ENCODE measurements around the gene SLC37A2.
"Not testable (repeated sequence)": the region's sequence is repeated elsewhere in the genome, so short reads cannot be mapped to it uniquely, and the experiment has no call there.

The SLC37A2 gene

DNA sequence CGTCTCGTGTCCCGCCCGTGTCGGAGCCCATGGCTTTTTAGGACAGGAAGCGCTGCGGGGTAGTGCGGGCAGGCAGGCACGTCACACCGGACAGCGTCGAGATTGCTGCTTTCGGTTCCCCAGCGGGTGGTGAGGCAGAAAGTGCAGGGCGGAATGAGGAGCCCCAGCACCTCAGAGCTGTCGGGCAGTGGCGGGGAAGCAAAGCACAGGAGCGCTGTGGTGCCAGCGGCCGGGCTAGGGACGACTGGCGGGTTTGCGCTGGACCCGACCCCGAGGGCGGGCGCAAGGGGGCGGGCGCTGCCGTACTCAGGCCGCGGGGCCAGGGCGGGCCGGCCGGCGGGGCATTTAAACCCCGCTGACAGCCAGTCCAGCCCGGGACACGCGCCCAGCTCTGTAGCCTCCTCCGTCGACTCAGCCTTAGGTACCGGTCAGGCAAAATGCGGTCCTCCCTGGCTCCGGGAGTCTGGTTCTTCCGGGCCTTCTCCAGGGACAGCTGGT lies at the start of gene SLC37A2:
TSS of gene SLC37A2 (plus strand) at position 375 of the 498 bp plus-strand sequence. CDS start at position 438, 63 bp downstream.
- peak; percentile 44 for DNase-seq (ENCODE audit: low spot score)

DNA sequence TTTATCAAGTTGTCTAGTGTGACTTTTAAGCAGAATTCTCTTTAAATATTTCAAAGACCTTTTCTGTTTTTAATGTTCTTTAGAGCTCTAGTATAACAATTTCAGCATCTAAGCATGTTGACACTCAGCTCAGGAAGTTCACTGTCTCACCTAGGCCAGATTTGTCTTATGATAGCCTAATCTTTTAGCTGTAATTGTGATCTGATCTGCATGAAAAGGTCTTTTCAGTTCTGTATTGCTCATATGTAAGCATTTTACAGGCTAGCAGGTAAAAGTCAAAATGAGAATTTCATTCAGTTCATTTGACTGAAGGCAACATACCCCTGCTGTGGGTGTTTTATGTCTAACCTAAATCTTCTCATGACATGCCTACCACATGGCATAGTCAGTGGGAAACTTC lies 46.7 kb upstream of the SLC37A2 start:
- no peak for DNase-seq (ENCODE audit: low spot score)

DNA sequence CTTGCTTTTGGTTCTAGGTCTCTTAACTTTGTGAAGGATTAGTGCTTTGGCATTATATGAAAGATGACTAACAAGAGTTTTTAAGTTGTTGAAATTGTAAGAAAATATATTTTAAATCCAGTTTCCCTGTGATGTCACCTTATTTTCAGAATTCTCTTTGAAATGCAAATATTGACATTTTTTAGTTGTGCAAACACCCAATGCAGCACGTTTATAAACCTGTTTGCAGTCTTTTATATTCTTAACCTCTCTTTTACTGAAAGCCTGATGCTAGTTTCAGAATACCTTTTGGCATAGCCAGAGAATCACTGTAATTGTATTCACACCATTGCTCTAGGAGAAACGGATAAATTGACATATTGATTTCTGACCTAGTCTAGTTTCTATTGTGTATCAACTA lies 42.8 kb upstream of the SLC37A2 start:
- no peak for DNase-seq (ENCODE audit: low spot score)

DNA sequence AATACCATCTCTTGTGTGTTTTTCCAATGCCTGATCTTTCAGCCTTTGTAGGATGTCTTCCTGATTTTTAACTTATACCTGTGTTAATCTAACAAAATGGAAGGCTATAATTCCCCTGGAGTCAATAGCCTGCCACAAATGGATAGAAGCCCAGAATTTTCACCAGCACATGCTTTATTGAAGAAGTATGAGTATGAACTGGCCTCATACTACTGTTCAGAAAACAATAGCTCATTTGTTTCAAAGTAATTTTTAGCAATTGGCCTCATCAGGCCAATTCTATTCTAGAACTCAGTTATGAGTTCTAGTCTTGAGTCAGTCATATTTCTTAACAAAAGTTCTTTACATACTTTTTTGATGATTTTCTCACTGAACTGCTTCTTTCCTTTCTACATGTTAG lies 40.6 kb upstream of the SLC37A2 start:
- no peak for DNase-seq (ENCODE audit: low spot score)

DNA sequence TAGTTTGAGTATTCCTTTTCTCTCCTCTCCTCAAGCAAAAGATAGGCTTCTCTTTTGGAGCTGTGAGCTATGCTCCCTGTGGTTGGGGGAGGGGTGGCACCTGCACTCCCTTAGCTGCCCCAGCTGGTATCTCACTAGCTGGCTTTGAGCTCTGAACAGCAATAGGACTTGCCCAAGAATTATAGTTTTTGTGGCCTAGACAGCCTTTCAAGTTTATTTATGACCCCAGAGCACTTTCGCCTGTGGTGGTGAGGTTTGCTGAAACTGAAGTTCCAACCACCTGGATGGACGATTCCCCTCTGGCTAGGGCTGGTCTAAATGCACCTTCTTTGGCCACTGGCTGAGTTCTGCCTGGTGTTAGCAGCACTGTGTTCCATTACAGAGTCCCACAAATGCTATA lies 37.1 kb upstream of the SLC37A2 start:
- no peak for DNase-seq (ENCODE audit: low spot score)

DNA sequence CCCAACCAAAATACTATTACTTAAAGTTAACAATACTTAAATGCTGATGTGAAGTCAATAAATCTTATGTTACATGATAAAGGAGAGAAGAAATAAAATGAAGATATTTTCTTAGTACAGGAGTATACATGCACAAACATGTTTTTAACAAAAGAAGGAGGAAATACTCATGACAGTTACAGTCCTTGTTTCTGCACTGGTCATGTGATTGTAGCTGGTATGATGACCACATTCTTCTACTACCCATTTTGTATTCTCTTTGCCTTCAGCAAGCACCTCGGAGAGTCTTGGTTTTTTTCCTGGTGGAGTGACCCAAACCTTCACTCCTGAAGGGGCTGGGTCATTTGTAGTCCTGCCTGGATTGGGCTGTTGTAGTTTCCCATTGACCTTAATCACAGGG lies 33.7 kb upstream of the SLC37A2 start:
- not testable (repeated sequence) for DNase-seq (ENCODE audit: low spot score)

DNA sequence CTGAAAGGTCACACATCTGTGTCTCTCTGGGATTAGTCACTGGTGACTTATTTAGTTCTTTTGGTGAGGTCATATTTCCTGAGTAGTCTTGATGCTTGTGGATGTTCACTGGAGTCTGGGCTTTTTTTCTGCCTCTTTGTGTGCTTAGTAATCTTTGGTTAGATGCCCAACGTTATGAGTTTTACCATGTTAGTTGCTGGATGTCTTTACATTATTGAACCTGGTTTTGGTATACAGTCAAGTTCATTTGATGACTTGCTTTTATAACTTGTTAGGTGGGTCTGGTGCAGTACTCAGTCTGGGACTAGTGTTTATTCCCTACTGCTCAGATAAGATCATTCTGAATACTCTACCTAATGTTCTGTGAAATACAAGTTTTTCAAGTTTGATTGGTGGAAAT lies 26.2 kb upstream of the SLC37A2 start:
- no peak for DNase-seq (ENCODE audit: low spot score)

DNA sequence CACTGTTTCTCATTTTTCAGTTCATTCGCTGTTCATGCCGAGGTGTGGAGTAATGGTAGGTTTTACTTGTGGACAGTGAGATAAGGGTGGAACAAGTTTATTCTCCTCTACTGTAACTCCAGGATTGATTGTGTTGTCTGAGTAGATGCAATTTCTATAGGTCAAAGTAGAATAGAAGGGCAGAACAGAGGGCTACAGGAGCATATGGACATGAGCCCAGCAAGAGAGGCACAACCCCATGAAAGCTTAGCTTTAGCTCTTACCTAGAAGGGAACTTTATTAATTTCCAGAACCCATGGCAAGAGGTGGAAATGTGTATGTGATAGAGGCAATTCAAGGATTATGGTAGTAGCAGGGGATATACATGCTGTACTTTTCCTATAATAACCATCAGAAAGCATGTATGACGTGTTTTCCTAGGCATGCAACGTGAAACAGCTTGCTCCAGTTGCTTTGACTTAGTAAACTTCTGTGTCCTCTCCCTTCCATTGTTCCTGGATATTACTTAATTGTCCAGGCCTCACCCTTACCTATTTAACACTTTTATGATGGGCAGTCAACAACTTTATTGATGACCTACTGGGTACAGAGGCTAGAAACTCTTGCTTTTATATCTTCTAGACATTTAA lies 13.8 kb upstream of the SLC37A2 start:
- DNase-seq (ENCODE audit: low spot score), result no peak

DNA sequence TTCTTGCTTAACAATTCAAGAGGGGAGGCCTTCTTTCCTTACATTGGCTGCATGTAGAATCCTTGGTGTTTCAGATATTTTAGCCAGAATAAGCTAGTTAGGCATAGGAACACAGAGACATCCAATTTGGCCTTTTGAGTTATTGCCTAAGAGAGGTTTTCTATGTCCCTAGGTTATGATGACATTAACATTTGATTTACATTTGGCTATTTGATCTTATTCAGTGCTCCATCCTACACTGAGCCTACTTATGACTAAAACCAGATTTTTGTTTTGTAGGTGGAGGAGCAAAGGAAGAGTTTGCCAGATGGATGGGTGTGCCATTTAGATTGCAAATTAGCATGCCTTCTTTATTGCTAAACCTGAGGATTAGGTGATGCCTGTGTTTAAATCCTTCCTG lies 11.1 kb upstream of the SLC37A2 start:
- DNase-seq (ENCODE audit: low spot score), result no peak

DNA sequence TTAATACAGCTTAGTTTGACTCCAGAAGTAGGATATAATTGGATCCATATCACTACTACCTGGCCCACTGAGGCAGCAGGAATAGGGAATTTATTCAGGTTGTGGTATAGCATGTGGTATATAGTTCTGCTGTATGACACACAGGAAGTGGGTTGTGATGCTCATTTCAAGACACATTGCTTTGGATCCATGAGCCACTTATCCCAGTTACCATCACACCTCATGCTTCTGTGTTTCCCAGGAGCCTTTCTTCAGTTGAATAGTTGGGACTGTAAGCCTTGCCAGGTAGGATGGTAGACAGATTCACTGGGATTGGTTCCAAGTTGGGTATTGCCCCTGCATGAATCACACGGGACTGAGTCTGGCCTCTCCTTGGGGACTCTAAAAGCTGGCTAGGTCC lies 9.9 kb upstream of the SLC37A2 start:
- DNase-seq (ENCODE audit: low spot score), result no peak

DNA sequence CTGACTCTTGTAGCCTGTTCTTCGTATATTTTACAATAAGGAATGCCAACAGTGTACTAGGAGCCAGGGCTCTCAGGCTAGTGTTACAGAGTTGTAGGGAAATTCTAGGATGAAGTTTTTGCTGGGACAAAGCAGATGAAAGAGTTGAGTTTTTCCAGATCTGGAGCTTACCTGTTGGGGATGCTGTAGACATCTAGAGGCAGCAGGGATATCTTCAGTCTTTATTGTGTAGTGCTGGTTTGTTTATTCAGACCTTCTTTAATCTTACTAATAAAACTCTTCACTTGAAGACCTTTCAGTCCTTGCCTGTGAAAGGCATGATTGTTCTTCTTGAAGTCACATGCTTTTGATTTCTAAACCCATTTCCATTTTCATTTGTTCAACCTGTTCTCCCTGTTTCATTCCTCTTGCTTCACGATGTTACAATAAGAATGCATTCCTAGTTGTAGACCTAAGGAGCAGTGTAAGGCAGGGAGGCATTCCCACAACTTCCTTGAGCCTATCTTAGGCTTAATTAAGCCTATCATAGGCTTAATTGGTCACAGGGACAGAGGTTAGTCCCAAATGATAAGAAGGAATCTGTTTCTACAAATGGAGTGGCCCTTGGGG lies 7.9 kb upstream of the SLC37A2 start:
- no peak for DNase-seq (ENCODE audit: low spot score)

DNA sequence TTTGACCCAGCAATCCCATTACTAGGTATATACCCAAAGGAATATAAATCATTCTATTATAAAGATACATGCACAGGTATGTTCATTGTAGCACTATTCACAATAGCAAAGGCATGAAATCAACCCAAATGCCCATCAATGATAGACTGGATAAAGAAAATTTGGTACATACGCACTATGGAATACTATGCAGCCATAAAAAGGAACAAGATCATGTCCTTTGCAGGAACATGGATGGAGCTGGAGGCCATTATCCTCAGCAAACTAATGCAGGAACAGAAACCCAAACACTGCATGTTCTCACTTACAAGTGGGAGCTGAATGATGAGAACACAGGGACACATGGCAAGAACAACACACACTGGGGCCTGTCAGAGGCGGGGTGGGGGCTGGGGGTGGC lies 7.0 kb upstream of the SLC37A2 start:
- DNase-seq (ENCODE audit: low spot score), result not testable (repeated sequence)

DNA sequence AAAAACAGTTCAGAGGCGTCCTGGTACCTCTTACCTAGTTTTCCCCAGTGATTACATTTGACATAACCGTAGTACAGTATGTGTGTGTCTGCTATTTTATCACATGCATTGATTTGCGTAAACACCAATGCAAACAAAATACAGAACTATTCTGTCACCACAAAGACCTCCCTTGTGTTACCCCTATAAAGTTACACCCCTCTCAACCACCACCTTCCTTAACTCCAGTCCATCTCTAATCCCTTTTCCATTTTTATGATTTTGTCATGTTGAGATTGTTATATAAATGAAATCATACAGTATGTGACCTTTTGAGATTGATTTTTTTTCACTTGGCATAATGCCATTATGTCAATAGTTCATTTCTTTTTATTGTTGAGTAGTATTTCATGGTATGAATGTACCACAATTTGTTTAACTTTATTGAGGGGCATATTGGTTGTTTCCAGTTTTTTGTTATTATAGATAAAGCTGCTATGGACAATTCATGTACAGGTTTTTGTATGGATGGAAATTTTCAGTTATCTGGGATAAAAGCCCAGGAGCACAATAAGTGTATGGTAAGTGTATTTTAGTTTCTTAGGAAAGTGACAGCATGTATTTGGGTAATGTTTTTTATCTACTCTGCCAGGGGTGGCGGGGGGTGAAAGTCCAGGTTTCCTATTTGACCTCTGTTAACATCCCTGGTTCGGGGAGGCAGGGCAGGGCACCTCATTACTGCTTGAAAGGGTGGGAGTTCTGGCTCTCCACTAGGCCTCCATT lies 6.0 kb upstream of the SLC37A2 start:
- no peak for DNase-seq (ENCODE audit: low spot score)

DNA sequence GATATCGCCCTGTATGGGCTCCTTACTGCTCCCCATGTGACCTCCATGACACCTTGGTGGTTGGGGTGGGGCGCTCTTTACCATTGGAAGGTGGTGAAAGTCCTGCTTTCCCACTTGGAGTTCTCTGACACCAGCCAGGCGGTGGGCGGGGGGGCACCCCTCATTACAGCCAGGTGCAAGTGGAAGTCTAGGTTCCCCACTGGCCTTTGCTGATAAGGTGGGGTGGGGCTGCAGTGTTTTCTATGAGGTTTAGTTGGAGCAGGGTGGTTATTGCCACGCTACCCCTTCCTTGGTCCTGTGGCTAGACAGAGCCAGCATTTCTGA lies 5.5 kb upstream of the SLC37A2 start:
- DNase-seq (ENCODE audit: low spot score), result no peak

DNA sequence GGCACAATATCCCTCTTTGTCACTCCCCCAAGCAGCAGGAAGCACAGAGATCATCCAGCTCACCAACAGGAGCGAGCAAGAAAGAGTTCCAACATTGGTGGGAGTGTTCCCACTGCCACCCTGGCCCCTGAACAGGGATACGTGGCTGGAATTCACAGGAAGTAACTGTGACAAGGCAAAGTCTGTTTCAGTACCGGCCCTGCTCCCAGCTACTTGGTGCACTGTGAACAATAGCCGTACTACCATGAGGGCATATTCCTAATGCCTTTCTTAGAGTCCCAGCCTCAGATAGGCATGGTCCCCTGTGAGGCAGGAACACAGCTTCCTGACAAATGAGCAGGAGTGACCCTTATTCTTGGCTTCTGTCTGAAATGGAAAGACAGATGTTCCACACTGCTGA lies 1.8 kb upstream of the SLC37A2 start:
- no peak for DNase-seq (ENCODE audit: low spot score)

DNA sequence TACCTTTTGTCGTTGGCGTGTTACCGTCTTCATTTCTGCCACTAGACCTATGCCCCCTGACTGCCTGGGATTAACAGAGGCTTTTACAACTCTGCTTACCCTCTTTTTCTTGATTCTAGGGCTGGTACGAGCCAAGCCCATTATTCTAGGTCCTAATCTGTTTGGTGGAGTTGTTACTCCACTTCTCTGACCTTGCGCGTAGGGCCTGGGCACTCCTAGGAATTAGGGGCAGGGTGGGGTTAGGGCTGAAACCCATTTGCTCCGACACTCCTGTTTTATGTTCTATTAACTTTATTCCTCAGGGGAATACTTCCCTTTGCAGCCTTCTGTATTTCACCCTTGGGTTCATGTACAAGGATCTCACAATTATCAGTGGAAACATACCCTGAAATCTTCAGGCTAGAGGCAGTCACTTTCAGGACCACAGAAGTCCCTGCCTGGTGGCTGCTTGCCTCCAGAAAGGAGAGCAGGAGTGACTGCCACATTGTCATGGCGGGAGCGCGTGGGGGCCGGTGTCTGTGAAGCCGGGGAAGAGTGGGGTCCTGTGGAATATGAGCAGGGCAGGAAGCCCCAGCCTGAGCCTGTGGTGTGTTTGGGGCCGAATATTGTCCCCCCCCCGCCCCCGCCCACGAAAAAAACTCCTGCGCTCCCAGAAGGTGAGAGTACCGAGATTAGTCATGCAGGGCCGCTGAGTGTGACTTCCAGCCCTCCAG lies 731 bp upstream of the SLC37A2 start:
- DNase-seq (ENCODE audit: low spot score), result no peak

DNA sequence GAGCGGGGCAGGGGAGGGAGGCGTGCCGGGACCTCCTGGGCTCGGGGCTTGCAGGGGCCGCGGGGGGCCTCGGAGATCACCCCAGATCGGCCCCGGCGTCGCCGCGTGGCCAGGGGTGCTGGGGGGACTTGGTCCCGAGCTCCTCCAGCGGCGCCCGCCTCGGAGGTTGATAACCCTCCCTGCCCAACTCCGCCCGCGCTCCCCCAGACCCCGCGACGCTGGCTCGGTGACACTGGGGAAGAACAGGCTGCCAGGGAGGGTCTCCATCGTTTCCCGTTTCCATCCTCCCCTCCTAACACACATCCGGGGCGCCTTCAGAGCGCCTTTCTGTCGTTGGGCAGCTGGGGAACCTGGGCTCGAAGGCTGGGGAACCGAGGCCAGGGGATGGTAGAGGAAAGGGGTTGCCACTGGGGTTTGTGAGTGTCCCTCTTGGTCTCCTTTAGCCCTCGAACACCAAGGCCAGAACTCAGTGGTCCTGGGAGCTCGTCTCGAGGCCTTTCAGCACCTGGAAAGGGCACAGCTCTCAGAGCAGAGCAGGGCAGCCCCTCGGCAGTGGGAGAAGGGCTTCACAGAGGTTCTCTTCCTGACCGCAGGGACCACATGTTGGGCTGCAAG lies 431 bp downstream of the SLC37A2 start:
- no peak for DNase-seq (ENCODE audit: low spot score)

DNA sequence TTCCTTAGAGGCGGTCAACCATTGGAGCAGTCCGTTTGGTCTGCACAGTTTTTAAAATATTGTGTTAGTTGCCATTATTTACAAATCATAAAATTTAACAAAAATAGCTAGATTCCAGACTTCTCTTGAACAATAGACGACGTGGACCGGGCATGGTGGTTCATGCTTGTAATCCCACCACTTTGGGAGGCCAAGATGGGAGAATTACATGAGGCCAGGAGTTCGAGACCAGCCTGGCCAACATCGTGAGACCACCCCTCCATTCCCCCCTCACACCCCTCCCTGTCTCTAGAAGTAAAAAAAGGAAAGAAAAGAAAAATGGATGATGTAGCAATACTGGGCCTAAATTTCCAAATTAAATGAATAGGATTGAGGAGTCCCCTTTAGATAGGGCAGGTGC lies 965 bp downstream of the SLC37A2 start:
- no peak for DNase-seq (ENCODE audit: low spot score)

DNA sequence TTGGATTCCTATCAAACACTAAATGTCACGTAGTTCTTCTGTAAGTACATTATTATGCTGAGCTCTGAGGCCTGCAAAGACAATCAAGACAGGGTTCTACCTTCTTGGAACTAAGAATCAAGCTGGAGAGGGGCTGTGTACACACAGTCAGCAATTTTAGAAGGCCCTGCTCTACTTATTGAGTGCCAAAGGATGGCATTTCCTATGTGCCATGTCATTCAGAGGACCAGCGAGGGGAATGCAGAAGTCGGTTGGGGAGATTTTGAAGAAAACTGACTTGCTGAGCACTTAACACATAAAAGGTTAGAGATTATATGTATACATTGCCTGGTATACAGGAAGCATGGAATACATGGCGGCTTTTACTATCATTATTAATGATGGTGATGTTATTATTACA lies 5.3 kb downstream of the SLC37A2 start:
- DNase-seq (ENCODE audit: low spot score), result no peak

DNA sequence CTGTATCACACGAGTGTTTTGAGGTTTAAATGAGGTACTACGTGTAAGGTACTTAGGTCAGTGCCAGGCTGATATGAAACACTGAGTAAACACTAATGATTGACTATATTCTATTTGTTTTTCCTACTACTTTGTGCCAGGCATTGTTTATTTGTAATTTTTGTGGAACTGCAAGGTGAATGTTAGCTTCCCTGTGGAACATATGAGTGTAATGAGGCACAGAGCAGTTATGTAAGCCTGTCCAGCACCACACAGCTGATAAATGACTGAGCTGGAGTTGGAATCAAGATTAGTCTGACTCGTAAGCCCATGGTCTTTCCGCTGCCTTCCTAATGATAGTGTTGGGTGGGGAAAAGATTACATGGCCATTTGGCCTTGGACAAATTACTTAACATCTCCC lies 5.9 kb downstream of the SLC37A2 start:
- DNase-seq (ENCODE audit: low spot score), result no peak

DNA sequence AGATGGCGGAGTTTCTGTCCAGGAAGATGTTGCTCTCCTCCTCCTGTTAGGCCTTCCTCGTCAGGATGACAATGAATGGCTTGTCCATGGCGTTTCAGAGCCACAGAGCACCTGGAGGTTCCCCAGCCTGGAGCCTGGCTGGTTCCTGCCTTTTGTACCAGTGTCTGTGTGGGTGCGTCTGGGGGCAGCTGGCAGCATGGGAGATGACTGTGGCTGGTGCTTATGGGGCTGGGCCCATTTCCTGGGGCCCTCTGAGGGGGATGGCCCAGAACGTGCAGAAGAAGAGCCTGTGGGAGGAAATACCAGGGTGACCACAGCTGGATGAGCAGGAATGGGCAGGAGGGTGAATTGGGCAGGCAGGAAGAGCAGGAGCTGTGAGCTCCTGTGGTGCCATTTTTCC lies 6.7 kb downstream of the SLC37A2 start:
- no peak for DNase-seq (ENCODE audit: low spot score)

DNA sequence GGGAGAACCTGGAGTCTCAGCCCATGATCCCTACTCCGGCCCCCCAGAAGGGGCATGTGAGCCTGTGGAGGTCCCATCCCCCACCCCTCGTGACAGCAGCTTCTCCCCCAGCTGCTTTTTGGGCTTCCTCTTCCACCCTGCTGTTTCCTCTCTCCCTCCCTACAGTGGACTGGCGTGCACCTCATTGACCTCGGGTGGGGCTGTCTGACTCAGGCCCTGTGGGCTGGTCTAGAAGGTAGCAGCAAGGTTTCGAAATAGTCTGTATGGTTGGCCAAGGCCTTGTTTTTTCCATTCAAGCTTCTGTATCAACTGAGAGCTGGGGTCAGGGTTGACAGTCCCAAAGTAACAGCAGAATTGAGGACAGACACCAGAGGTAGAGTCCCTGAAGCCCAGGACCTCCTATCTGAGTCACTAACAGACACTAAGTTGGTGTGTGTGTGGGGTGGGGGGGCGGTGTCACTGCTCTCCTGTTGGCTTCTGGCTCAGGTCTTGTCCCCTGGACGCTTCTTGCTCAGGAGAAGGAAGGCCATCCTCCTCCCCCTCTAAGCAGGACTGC lies 7.7 kb downstream of the SLC37A2 start:
- peak; percentile 56 for DNase-seq (ENCODE audit: low spot score)

All from LoVo (cell line).